ENCODE measurements around the gene VPS39.

- TF ChIP-seq CTCF (IDR thresholded peaks at IDR 0.05; ENCODE audit: low read depth, low read length) (no peak), EZH2phosphoT487 (IDR thresholded peaks at IDR 0.05; ENCODE audit: low read depth) (no peak)
These were observed 72.8 kb downstream of the VPS39 start for GRCh38 chr15:42135351-42135750.
